ENCODE measurements around the gene HLA-F. TPM values are rescaled to one million over a fixed set of nuclear protein-coding genes. Genes with fewer than 3 reads are reported as not detected.
A peak's percentile ranks its signal among the peaks of the same experiment; 100 is the strongest.

Gene HLA-F
- total RNA-seq, 4 donors from 2014 or later, result 213 to 359 (median 299) TPM

GRCh38 chr6:29746846-29747687 lies 23.8 kb downstream of the HLA-F start:
- no peak overlapping the region for H3K27ac ChIP-seq
- no peak for DNase-seq
- no peak overlapping the region for H3K4me3 ChIP-seq
- peaks cover 0 to 23% (median 9%) of the 10 kb centered on the region in 4 donors for H3K4me1 ChIP-seq
- no peaks in the 10 kb centered on the region for H3K27me3 ChIP-seq
- H3K36me3 ChIP-seq, result no peaks in the 10 kb centered on the region
- TF ChIP-seq POLR2A (IDR thresholded peaks at IDR 0.05), result no peak
- TF ChIP-seq, protein P1, sequence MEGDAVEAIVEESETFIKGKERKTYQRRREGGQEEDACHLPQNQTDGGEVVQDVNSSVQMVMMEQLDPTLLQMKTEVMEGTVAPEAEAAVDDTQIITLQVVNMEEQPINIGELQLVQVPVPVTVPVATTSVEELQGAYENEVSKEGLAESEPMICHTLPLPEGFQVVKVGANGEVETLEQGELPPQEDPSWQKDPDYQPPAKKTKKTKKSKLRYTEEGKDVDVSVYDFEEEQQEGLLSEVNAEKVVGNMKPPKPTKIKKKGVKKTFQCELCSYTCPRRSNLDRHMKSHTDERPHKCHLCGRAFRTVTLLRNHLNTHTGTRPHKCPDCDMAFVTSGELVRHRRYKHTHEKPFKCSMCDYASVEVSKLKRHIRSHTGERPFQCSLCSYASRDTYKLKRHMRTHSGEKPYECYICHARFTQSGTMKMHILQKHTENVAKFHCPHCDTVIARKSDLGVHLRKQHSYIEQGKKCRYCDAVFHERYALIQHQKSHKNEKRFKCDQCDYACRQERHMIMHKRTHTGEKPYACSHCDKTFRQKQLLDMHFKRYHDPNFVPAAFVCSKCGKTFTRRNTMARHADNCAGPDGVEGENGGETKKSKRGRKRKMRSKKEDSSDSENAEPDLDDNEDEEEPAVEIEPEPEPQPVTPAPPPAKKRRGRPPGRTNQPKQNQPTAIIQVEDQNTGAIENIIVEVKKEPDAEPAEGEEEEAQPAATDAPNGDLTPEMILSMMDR (IDR thresholded peaks at IDR 0.05), result no peak
- no peaks in the 10 kb centered on the region for H3K9me3 ChIP-seq

DNA sequence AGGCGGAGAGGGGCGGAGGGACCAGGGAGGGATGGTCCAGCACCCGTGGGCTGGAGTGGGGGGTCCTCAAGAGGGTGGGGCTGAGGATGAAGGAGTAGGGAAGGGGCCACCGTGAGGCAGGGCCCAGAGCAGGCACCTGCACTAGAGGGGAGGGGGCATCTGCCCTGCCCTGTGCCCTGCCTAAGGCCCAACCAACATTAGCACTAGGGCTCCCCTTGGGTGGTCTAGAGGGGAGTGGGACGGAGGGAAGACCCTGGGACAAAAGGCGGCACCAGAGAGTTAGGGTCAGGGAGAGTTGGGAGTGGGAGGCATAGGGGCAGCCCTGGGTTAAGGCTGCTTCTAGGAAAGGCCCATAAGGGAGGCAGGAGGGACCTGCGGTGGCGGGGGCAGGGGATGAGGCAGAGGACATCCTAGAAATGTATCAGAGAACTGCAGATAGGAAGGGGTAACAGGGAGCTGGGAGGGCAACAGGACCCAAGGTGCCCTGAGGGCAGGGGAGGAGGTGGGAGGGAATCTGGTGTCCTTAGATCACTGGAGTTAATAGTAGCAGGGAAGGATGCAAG lies 24.5 kb downstream of the HLA-F start:
- Histone ChIP-seq H3K27me3 (no peaks in the 10 kb centered on the region), H3K4me3 (peak overlapping the region; percentile 65 to 78 (median 74)), H3K9me3 (no peaks in the 10 kb centered on the region), H3K4me1 (peaks cover 0 to 25% (median 9%) of the 10 kb centered on the region in 4 donors), H3K27ac (peak overlapping the region in 1 of 4 donors; percentile 79), H3K36me3 (no peaks in the 10 kb centered on the region)
- no peak for TF ChIP-seq POLR2A (IDR thresholded peaks at IDR 0.05)
- TF ChIP-seq, protein P1 (IDR thresholded peaks at IDR 0.05), result no peak
- no peak for DNase-seq

DNA sequence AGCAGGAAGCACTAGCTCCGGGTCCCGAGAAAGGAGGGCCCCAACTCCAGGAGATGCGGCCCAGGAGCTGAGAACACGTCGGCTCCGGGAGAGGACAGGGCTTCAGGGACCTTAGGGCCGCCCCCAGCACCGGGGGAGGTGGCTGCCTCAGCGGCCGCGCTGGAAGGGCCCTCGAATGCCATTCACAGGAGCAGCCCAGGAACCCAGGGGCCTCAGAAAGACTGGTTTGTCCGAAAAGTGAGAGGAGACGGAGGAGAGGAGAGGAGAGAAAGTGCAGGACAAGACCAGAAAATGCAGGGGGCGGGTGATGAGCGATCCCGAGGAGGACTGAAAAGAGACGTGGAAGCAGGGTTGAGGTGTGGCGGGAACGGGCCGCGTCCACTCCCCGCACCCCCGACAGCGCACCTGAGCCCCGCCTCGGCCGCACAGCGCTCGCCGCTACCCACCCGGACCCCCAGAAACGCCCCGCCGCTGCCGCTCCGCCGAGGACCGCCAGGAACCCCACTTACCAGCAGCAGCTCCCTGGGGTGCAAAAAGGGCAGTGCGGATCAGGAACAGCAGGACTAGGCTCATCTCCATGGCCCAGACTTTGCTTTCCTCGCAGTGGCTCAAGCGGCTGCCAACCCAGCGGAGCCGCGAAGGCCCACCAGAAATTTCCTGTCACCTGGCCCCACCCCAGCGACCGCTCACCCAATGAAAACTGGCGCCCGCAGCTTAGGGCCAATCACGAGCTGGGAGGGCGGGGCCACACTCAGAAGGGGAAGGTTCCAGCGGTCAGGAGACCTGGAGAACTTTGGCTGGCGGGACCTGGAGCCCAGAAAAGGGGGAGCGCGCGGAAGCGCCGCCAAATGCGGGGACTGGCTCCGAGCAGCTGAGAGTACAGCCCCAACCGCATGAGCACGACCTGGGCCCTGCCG lies 25.4 kb downstream of the HLA-F start:
- DNase-seq, result peak; percentile 96 to 97 (median 97)
- H3K27ac ChIP-seq, result peak overlapping the region; percentile 47 to 79 (median 64)
- H3K9me3 ChIP-seq, result no peaks in the 10 kb centered on the region
- H3K36me3 ChIP-seq, result no peaks in the 10 kb centered on the region
- peaks cover 0 to 25% (median 9%) of the 10 kb centered on the region in 4 donors for H3K4me1 ChIP-seq
- peak overlapping the region; percentile 65 to 78 (median 74) for H3K4me3 ChIP-seq
- H3K27me3 ChIP-seq, result no peaks in the 10 kb centered on the region
- TF ChIP-seq POLR2A (IDR thresholded peaks at IDR 0.05), result peak; percentile 39 to 40
- TF ChIP-seq, protein P1 (IDR thresholded peaks at IDR 0.05), result no peak

- Histone ChIP-seq H3K4me1 (peaks cover 0 to 25% (median 9%) of the 10 kb centered on the region in 4 donors), H3K27ac (peak overlapping the region; percentile 47 to 79 (median 64)), H3K9me3 (no peaks in the 10 kb centered on the region), H3K36me3 (no peaks in the 10 kb centered on the region), H3K4me3 (peak overlapping the region; percentile 65 to 78 (median 74)), H3K27me3 (no peaks in the 10 kb centered on the region)
- no peak for DNase-seq
- no peak for TF ChIP-seq POLR2A (IDR thresholded peaks at IDR 0.05)
Observed at GRCh38 chr6:29749308-29749662, 26.1 kb downstream of the HLA-F start.

- Histone ChIP-seq H3K4me3 (peak overlapping the region; percentile 65 to 78 (median 74)), H3K9me3 (no peaks in the 10 kb centered on the region), H3K27me3 (no peaks in the 10 kb centered on the region), H3K4me1 (peaks cover 0 to 25% (median 9%) of the 10 kb centered on the region in 4 donors), H3K36me3 (no peaks in the 10 kb centered on the region), H3K27ac (peak overlapping the region in 3 of 4 donors; percentile 60 to 79 (median 69))
- no peak for TF ChIP-seq POLR2A (IDR thresholded peaks at IDR 0.05)
- TF ChIP-seq, protein P1 (IDR thresholded peaks at IDR 0.05), result no peak
- no peak for DNase-seq
Observed at GRCh38 chr6:29749668-29750067, 26.4 kb downstream of the HLA-F start.
